Measurements from ENCODE around the gene CCDC157.
A peak's percentile ranks its signal among the peaks of the same experiment; 100 is the strongest.

CCDC157 gene

DNA sequence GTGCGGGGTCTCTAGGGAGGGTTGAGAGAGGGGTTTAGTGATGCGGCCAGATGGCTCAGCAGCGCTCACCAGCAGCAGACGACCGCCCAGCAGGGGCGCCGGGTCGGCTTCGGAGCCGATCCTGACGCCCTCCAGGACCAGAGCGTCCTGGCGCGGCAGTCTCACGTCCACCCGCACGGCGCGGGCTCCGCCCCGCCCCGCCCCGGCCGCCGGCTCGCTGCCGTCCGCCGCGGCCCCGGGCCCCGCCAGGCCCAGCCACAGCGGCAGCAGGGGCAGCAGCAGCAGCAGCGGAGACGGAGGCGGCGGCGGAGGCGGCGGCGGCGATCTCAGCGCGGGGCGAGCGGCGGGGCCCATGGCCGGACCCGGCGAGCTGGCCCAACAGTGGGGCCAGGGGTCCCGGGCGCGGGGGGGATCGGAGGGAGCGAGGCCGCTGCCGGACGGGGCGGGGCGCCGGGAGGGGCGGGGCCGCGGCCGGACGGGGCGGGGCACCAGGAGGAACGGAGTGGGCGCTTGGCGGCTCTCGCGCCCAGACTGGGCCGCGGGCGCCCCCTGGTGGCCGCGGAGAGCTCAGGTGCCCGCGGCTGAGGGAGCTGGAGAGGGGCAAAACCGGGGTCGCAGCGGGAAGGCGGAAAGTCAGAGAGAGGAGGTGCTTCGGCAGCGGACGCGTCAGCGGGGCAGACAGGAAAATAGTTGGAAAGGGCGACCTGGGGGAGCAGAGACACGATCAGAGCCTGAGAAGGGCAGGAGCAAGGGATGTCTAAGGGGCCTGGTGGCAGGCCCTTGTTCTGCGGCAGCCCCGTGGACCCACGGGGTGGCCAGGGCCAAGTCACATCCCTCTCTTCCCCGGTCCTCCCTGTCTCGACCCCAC lies 30.4 kb downstream of the CCDC157 start, which contains the start of gene RNF215:
RNF215 (minus strand) TSS at position 452 of the 868 bp plus-strand sequence; CDS start at position 354, 98 bp downstream.
- Histone ChIP-seq H3K27ac (replicated peaks) (no peak within 1 kb of the TSS), H3K27me3 (ENCODE audit: insufficient read depth, poor library complexity, severe bottlenecking) (no peaks in the 10 kb centered on the region), H3K4me3 (replicated peaks; ENCODE audit: insufficient read depth, low read length) (peak within 1 kb of the TSS; percentile 45)
- TF ChIP-seq, protein P1, sequence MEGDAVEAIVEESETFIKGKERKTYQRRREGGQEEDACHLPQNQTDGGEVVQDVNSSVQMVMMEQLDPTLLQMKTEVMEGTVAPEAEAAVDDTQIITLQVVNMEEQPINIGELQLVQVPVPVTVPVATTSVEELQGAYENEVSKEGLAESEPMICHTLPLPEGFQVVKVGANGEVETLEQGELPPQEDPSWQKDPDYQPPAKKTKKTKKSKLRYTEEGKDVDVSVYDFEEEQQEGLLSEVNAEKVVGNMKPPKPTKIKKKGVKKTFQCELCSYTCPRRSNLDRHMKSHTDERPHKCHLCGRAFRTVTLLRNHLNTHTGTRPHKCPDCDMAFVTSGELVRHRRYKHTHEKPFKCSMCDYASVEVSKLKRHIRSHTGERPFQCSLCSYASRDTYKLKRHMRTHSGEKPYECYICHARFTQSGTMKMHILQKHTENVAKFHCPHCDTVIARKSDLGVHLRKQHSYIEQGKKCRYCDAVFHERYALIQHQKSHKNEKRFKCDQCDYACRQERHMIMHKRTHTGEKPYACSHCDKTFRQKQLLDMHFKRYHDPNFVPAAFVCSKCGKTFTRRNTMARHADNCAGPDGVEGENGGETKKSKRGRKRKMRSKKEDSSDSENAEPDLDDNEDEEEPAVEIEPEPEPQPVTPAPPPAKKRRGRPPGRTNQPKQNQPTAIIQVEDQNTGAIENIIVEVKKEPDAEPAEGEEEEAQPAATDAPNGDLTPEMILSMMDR (IDR thresholded peaks at IDR 0.05; ENCODE audit: insufficient read depth, low read length) = peak; percentile 43
- TF ChIP-seq SPI1 (IDR thresholded peaks at IDR 0.05; ENCODE audit: borderline replicate concordance, low read depth) = no peak
- DNase-seq (ENCODE audit: low read depth in 1 of 2, low spot score in 1 of 2) = peak; percentile 53 to 54

DNA sequence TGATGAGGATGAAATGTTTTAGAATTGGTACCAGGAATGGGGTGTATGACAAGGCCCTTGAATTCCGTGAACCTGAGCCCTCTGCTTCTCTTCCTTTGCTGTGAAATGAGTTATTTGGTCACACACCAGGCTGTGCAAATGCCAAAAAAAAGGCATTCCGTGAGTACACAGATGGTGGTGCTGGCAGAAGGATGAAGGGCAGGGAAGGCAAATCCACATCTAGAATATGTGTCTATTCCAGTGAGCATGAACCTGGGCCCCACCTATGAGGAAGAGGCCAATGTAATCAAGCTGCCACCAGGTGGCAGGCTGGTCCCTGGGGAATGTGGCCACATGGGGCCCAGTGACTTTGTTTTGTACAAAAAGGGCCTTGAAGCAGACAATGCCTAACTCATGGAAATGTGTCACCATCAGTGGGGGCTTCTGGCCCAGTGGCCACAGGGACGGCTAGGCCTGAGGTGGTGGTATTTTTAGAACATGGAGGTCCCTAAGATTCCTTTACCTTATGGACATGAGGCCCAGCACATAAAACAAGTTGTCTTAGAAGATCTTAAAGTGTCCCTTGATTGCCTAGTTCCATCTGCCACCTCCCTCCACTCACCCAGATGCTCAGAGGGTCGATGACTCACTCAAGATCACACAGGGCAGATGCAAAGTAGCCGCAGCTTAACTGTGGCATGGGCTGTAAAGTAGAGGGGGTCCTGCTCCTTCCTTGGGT lies 34.3 kb downstream of the CCDC157 start:
- Histone ChIP-seq H3K27me3 (ENCODE audit: insufficient read depth, poor library complexity, severe bottlenecking) (no peaks in the 10 kb centered on the region), H3K27ac (replicated peaks) (no peak overlapping the region), H3K4me3 (replicated peaks; ENCODE audit: insufficient read depth, low read length) (no peak overlapping the region)
- TF ChIP-seq SPI1 (IDR thresholded peaks at IDR 0.05; ENCODE audit: borderline replicate concordance, low read depth) (peak; percentile 22; the same call in 1 of the 2 replicates), POLR2AphosphoS5 (IDR thresholded peaks at IDR 0.05; ENCODE audit: low read depth) (no peak)
- TF ChIP-seq, protein P1 (IDR thresholded peaks at IDR 0.05; ENCODE audit: insufficient read depth, low read length) = peak; percentile 83
- DNase-seq (ENCODE audit: low read depth in 1 of 2, low spot score in 1 of 2) = peak in 1 of 2 experiments; percentile 78

DNA sequence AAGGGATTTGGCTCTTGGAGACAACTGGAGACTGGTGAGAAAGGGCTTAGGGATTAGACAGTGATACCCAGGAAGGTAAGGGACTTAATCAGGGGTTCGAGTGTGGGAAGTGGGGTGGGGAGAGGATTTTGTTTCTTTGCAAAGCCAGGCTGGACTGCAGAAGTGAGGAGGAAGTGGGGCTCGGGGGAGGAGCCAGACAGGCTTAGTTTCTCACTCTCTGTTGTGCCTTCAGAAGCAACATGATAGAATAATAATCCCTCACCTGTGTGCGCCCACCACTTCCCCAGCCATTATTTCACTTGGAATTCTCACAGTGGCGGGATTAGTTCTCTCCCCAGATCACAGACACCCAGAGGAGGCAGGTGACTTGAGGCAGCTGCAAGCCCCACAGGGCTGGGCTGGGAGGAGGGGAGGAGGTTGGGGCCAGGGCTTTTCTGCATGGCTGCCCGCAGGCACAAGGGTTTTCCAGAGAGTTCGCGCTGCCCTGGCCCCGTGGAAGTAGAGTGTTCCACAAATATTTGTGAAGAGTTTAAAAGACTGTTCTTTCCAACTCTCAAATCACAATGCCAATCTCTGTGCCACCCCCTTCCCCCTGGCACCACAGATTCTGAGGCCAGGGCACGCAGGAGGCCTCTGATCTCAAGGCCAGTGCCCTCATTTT lies 36.0 kb downstream of the CCDC157 start:
- TF ChIP-seq POLR2AphosphoS5 (IDR thresholded peaks at IDR 0.05; ENCODE audit: low read depth) (no peak), GABPA (IDR thresholded peaks at IDR 0.05; ENCODE audit: low read depth) (no peak), SPI1 (IDR thresholded peaks at IDR 0.05; ENCODE audit: borderline replicate concordance, low read depth) (peak; percentile 79)
- TF ChIP-seq, protein P2, sequence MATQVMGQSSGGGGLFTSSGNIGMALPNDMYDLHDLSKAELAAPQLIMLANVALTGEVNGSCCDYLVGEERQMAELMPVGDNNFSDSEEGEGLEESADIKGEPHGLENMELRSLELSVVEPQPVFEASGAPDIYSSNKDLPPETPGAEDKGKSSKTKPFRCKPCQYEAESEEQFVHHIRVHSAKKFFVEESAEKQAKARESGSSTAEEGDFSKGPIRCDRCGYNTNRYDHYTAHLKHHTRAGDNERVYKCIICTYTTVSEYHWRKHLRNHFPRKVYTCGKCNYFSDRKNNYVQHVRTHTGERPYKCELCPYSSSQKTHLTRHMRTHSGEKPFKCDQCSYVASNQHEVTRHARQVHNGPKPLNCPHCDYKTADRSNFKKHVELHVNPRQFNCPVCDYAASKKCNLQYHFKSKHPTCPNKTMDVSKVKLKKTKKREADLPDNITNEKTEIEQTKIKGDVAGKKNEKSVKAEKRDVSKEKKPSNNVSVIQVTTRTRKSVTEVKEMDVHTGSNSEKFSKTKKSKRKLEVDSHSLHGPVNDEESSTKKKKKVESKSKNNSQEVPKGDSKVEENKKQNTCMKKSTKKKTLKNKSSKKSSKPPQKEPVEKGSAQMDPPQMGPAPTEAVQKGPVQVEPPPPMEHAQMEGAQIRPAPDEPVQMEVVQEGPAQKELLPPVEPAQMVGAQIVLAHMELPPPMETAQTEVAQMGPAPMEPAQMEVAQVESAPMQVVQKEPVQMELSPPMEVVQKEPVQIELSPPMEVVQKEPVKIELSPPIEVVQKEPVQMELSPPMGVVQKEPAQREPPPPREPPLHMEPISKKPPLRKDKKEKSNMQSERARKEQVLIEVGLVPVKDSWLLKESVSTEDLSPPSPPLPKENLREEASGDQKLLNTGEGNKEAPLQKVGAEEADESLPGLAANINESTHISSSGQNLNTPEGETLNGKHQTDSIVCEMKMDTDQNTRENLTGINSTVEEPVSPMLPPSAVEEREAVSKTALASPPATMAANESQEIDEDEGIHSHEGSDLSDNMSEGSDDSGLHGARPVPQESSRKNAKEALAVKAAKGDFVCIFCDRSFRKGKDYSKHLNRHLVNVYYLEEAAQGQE (IDR thresholded peaks at IDR 0.05; ENCODE audit: insufficient replicate concordance, low read depth) = no peak
- Histone ChIP-seq H3K27me3 (ENCODE audit: insufficient read depth, poor library complexity, severe bottlenecking) (peaks cover 7% of the 10 kb centered on the region), H3K27ac (replicated peaks) (no peak overlapping the region), H3K4me3 (replicated peaks; ENCODE audit: insufficient read depth, low read length) (no peak overlapping the region)
- DNase-seq (ENCODE audit: low read depth in 1 of 2, low spot score in 1 of 2) = peak in 1 of 2 experiments; percentile 48

DNA sequence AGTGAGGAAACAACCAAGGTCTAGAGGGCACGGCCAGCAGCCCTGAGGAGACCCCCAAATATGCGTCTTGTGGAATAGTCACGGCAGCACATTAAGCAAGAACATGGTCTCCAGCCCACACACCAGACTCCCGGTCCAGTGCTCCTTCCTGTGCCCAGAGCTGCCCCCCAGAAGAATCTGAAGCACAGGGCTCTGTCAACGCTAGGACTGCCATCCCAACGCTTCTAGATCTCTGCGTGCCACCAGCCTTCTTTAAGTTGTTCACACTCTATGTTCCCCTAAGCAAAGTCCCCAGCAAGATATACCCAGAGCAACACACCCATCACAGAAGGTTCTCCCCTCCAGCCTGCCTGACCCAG lies 36.5 kb downstream of the CCDC157 start:
- Histone ChIP-seq H3K27ac (replicated peaks) (no peak overlapping the region), H3K27me3 (ENCODE audit: insufficient read depth, poor library complexity, severe bottlenecking) (peaks cover 10% of the 10 kb centered on the region), H3K4me3 (replicated peaks; ENCODE audit: insufficient read depth, low read length) (no peak overlapping the region)
- TF ChIP-seq, protein P2 (IDR thresholded peaks at IDR 0.05; ENCODE audit: insufficient replicate concordance, low read depth) = no peak
- TF ChIP-seq, protein P1 (IDR thresholded peaks at IDR 0.05; ENCODE audit: insufficient read depth, low read length) = no peak
- TF ChIP-seq SPI1 (IDR thresholded peaks at IDR 0.05; ENCODE audit: borderline replicate concordance, low read depth) = no peak
- no peak for DNase-seq (ENCODE audit: low read depth in 1 of 2, low spot score in 1 of 2)
